ENCODE data around the gene AGAP1. TPM values are rescaled to one million over a fixed set of nuclear protein-coding genes. Genes with fewer than 3 reads are reported as not detected.

Gene AGAP1
- total RNA-seq, 1 experiment from 2014 or later: 56.4 TPM

DNA sequence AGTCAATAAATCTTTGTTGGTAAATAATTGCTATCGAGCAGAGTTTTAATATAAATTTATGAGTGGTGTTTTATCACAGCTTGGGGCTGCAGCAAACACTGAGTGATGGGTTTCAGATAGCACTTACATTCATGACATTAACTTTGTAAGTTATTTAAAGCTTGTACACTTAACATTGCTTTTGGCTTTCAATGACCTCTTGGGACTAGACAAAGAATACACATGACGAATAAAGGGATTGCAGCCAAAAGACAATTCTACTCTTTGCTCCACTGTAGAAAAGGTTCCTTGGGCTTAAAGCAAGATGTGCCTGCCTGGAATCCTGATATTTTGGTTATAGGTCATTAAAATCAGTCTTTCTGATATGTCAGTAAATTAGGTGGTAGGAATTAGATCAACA is 374.8 kb downstream of the AGAP1 start:
- no peaks in the 10 kb centered on the region for H3K4me1 Mint-ChIP-seq (ENCODE audit: low read depth, unreplicated experiment)

DNA sequence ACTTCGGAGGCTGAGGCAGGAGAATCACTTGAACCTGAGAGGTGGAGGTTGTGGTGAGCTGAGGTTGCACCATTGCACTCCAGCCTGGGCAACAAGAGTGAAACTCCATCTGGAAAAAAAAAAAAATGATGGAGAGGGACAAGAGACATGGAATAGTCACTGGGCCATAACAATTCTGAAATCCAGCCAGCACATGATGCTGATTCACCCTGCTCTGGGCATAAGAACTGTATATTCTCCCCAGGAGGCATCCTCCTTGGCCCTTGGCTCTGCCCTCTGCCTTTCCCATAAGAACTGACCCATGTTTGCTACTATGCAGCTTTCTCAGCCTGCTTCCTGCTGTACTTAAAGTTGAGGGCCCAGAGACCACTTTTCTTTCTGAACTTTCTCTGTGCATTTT is 376.7 kb downstream of the AGAP1 start:
- no peak for DNase-seq
- intact Hi-C loops (cut with micrococcal nuclease; ENCODE audit: unreplicated experiment): no loop called here
- Mint-ChIP-seq H3K4me1 (ENCODE audit: low read depth, unreplicated experiment) (no peaks in the 10 kb centered on the region), H3K4me3 (ENCODE audit: low read depth, unreplicated experiment) (no peak overlapping the region), H3K27ac (ENCODE audit: unreplicated experiment) (no peak overlapping the region), H3K9me3 (ENCODE audit: low read depth, unreplicated experiment) (peaks cover 4% of the 10 kb centered on the region), H3K27me3 (ENCODE audit: unreplicated experiment) (no peaks in the 10 kb centered on the region), H3K36me3 (ENCODE audit: insufficient read depth, unreplicated experiment) (no peaks in the 10 kb centered on the region)
- TF ChIP-seq, protein P1, sequence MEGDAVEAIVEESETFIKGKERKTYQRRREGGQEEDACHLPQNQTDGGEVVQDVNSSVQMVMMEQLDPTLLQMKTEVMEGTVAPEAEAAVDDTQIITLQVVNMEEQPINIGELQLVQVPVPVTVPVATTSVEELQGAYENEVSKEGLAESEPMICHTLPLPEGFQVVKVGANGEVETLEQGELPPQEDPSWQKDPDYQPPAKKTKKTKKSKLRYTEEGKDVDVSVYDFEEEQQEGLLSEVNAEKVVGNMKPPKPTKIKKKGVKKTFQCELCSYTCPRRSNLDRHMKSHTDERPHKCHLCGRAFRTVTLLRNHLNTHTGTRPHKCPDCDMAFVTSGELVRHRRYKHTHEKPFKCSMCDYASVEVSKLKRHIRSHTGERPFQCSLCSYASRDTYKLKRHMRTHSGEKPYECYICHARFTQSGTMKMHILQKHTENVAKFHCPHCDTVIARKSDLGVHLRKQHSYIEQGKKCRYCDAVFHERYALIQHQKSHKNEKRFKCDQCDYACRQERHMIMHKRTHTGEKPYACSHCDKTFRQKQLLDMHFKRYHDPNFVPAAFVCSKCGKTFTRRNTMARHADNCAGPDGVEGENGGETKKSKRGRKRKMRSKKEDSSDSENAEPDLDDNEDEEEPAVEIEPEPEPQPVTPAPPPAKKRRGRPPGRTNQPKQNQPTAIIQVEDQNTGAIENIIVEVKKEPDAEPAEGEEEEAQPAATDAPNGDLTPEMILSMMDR (IDR thresholded peaks at IDR 0.05; ENCODE audit: unreplicated experiment): no peak
- BruUV-seq (replicated peaks): no TSS peak
- CTCF ChIA-PET: no interaction called here

More for the DNA sequence above, 374.8 kb downstream of the AGAP1 start:
- peaks cover 4% of the 10 kb centered on the region for H3K9me3 Mint-ChIP-seq (ENCODE audit: low read depth, unreplicated experiment)
- H3K4me3 Mint-ChIP-seq (ENCODE audit: low read depth, unreplicated experiment): no peak overlapping the region
- CTCF ChIA-PET: no interaction called here
- TF ChIP-seq, protein P1 (IDR thresholded peaks at IDR 0.05; ENCODE audit: unreplicated experiment): no peak
- no peaks in the 10 kb centered on the region for H3K27me3 Mint-ChIP-seq (ENCODE audit: unreplicated experiment)
- intact Hi-C loops (cut with micrococcal nuclease; ENCODE audit: unreplicated experiment): no loop called here
- DNase-seq: no peak
- no peaks in the 10 kb centered on the region for H3K36me3 Mint-ChIP-seq (ENCODE audit: insufficient read depth, unreplicated experiment)
- no TSS peak for BruUV-seq (replicated peaks)
- no peak overlapping the region for H3K27ac Mint-ChIP-seq (ENCODE audit: unreplicated experiment)

DNA sequence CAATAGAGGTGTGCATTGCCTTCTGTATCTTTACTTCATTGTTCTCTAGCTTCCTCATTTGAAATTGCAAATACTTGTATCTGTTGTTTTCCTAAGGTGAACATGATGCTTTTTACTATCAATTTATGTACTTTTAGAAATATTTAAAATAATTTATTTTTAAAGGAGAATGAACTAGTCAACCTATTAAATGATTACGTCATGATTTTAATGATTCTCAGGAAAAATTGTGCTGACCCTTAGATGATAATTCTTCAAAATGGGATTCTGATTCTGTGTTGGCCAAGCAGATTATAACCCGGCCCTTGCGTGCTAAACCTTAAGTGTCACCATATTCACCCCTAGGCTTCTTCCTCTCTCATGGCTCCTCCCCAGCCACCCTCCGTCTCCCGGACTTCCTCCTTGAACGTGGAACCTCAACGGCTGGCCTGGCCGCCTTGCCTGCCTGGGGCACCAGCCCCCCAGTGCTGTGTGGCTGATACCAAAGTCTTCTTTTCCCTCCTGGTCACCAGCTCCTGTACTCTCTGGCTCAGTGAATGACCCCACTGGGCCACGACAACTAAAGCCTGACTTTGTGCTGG is 382.3 kb downstream of the AGAP1 start:
- intact Hi-C loops (cut with micrococcal nuclease; ENCODE audit: unreplicated experiment): no loop called here
- no TSS peak for BruUV-seq (replicated peaks)
- H3K9me3 Mint-ChIP-seq (ENCODE audit: low read depth, unreplicated experiment): peaks cover 3% of the 10 kb centered on the region
- H3K27ac Mint-ChIP-seq (ENCODE audit: unreplicated experiment): no peak overlapping the region
- DNase-seq: no peak
- H3K27me3 Mint-ChIP-seq (ENCODE audit: unreplicated experiment): no peaks in the 10 kb centered on the region
- CTCF ChIA-PET: no interaction called here
- H3K4me3 Mint-ChIP-seq (ENCODE audit: low read depth, unreplicated experiment): no peak overlapping the region
- no peaks in the 10 kb centered on the region for H3K4me1 Mint-ChIP-seq (ENCODE audit: low read depth, unreplicated experiment)
- TF ChIP-seq, protein P1 (IDR thresholded peaks at IDR 0.05; ENCODE audit: unreplicated experiment): no peak
- H3K36me3 Mint-ChIP-seq (ENCODE audit: insufficient read depth, unreplicated experiment): no peaks in the 10 kb centered on the region

DNA sequence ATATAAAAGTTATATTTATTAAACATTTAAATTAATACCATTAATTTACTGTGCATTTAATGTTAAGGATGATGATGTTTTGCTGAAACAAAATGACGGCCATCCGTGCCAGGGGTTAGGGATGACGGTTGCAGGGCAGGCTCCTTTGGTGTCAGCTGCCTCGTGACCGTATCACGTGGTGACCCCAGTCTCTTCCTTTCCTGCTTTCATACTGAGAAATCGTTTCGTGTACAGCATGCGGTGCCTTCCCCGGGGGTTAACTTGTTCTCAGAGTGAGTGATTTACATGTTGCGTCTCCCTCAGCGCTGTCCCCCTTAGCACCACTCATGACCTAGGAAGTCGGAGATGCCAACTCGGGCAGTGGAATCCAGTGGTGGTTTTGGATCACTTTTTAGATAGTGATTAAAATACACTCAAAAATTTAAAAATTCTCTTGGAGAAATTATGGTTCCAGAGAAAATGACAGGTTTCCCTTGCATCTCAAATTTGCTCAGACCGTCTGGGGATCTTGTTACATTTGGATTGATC is 383.5 kb downstream of the AGAP1 start:
- BruUV-seq (replicated peaks): no TSS peak
- no peaks in the 10 kb centered on the region for H3K27me3 Mint-ChIP-seq (ENCODE audit: unreplicated experiment)
- no peak overlapping the region for H3K27ac Mint-ChIP-seq (ENCODE audit: unreplicated experiment)
- no peaks in the 10 kb centered on the region for H3K9me3 Mint-ChIP-seq (ENCODE audit: low read depth, unreplicated experiment)
- H3K4me3 Mint-ChIP-seq (ENCODE audit: low read depth, unreplicated experiment): no peak overlapping the region
- H3K4me1 Mint-ChIP-seq (ENCODE audit: low read depth, unreplicated experiment): no peaks in the 10 kb centered on the region
- TF ChIP-seq, protein P1 (IDR thresholded peaks at IDR 0.05; ENCODE audit: unreplicated experiment): no peak
- no peaks in the 10 kb centered on the region for H3K36me3 Mint-ChIP-seq (ENCODE audit: insufficient read depth, unreplicated experiment)
- CTCF ChIA-PET: no interaction called here
- no peak for DNase-seq
- intact Hi-C loops (cut with micrococcal nuclease; ENCODE audit: unreplicated experiment): no loop called here

All from Calu3 (cell line).